Tibial artery (tissue), 4 donors: ENCODE data around the gene PIK3R1.
A peak's percentile ranks its signal among the peaks of the same experiment; 100 is the strongest.

Source experiments
- DNase-seq, 2 donors: peaks; one replicate each; pipeline ENCODE4 v3.0.0-alpha.2; 2019
- H3K27ac ChIP-seq, 2 donors: fragments of 200-600 bp; sonication (generic) in 1 of 2; 1 replicate in 1 of 2; 2 replicates in 1 of 2; pipeline ENCODE4 v1.5.1; 2018 to 2019; ENCODE audit warnings: mild to moderate bottlenecking in 1 of 2
- H3K27me3 ChIP-seq, 2 donors: fragments of 200-600 bp; sonication (generic) in 1 of 2; one replicate each; pipeline versions ENCODE4 v1.5.1 to v1.6.0; 2016 to 2019
- H3K36me3 ChIP-seq, 3 donors: fragments of 200-600 bp; sonication (generic) in 2 of 3; one replicate each; pipeline ENCODE4 v1.5.1; 2016 to 2019; ENCODE audit warnings: mild to moderate bottlenecking in 2 of 3
- H3K4me1 ChIP-seq, 4 donors: fragments of 200-600 bp; sonication (generic) in 2 of 4; 1 replicate in 3 of 4; 2 replicates in 1 of 4; pipeline ENCODE4 v1.5.1; 2016 to 2019
- H3K4me3 ChIP-seq, 2 donors: fragments of 200-600 bp; sonication (generic) in 1 of 2; 1 replicate in 1 of 2; 2 replicates in 1 of 2; pipeline ENCODE4 v1.5.1; 2018 to 2019; ENCODE audit warnings: mild to moderate bottlenecking in 2 of 2
- H3K9me3 ChIP-seq, 3 donors: fragments of 200-600 bp; sonication (generic) in 1 of 3; one replicate each; pipeline ENCODE4 v1.5.1; 2016 to 2019
- intact Hi-C: fragments of 100-400 bp; cut with DNase I; formaldehyde crosslinking; loops from one replicate; pipeline ENCODE4 v1.15.0; 2023; ENCODE audit warnings: low total_unique reads
- TF ChIP-seq, protein P1 (sequence below), 2 experiments: fragments of 200-600 bp in 1 of 2; fragments of 450-650 bp in 1 of 2; IDR thresholded peaks; one replicate each; pipeline ENCODE4 v1.5.1; 2017 to 2019; ENCODE audit warnings: antibody characterized with exemption in 2 of 2, mild to moderate bottlenecking in 1 of 2, moderate library complexity in 1 of 2

Gene PIK3R1

GRCh38 chr5:68240771-68241170 lies 25.2 kb downstream of the PIK3R1 start:
- no peak for DNase-seq
- Histone ChIP-seq H3K9me3 (no peaks in the 10 kb centered on the region), H3K27me3 (no peaks in the 10 kb centered on the region), H3K4me3 (no peak overlapping the region), H3K4me1 (peaks cover 0 to 93% (median 71%) of the 10 kb centered on the region in 4 donors), H3K36me3 (no peaks in the 10 kb centered on the region), H3K27ac (peak overlapping the region; percentile 45 to 46)
- intact Hi-C loops: no loop called here
- TF ChIP-seq, protein P1, sequence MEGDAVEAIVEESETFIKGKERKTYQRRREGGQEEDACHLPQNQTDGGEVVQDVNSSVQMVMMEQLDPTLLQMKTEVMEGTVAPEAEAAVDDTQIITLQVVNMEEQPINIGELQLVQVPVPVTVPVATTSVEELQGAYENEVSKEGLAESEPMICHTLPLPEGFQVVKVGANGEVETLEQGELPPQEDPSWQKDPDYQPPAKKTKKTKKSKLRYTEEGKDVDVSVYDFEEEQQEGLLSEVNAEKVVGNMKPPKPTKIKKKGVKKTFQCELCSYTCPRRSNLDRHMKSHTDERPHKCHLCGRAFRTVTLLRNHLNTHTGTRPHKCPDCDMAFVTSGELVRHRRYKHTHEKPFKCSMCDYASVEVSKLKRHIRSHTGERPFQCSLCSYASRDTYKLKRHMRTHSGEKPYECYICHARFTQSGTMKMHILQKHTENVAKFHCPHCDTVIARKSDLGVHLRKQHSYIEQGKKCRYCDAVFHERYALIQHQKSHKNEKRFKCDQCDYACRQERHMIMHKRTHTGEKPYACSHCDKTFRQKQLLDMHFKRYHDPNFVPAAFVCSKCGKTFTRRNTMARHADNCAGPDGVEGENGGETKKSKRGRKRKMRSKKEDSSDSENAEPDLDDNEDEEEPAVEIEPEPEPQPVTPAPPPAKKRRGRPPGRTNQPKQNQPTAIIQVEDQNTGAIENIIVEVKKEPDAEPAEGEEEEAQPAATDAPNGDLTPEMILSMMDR (IDR thresholded peaks at IDR 0.05): no peak

DNA sequence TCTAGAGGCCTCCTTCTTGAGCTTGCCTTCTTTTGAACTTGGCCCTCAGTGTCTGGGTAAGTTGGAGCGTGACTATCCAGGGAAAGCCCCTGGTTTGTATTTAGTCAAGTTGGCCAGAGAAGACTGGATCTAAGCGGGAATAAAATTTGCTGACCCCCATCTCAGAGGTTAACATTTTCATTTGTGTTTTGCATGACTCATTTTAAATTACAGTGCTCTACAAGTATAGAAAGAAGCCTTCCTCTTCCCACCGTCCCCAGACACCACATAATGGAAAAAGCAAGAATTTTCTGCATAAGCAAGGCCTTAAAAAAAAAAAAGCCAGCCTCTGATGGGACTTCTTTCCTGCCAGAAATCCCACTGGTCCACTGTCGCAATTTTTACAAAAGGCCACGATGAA lies 27.2 kb downstream of the PIK3R1 start:
- intact Hi-C loops: no loop called here
- no peak for DNase-seq
- TF ChIP-seq, protein P1 (IDR thresholded peaks at IDR 0.05): no peak

DNA sequence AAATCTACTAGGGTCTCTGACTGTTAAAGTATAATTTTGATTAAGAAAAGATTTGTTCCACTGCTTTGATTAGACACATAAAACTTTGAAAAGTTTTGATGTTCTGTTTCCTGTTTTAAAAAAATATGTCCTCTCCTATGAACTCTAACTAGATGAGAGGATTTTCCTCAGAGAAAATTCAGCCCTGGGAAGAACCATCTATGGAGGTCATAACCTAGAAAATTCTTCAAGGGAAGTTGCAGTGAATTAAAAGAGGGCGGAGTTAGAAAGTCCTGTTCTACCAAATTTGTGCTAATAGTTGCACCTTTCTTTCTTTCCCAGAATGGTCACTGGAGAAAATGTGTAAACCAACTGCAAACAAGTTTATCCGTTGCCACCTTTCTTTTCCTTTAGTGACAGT lies 27.7 kb downstream of the PIK3R1 start:
- H3K36me3 ChIP-seq: peaks cover 0 to 4% (median 0%) of the 10 kb centered on the region in 3 donors
- peak overlapping the region; percentile 59 to 60 for H3K27ac ChIP-seq
- H3K27me3 ChIP-seq: no peaks in the 10 kb centered on the region
- H3K4me1 ChIP-seq: peaks cover 0 to 86% (median 58%) of the 10 kb centered on the region in 4 donors
- no peaks in the 10 kb centered on the region for H3K9me3 ChIP-seq
- no peak overlapping the region for H3K4me3 ChIP-seq
- intact Hi-C loops: no loop called here
- no peak for DNase-seq
- TF ChIP-seq, protein P1 (IDR thresholded peaks at IDR 0.05): no peak

More for the DNA sequence above, 27.2 kb downstream of the PIK3R1 start:
- Histone ChIP-seq H3K27me3 (no peaks in the 10 kb centered on the region), H3K9me3 (no peaks in the 10 kb centered on the region), H3K4me3 (no peak overlapping the region), H3K27ac (peak overlapping the region; percentile 59 to 60), H3K4me1 (peaks cover 0 to 86% (median 63%) of the 10 kb centered on the region in 4 donors), H3K36me3 (peaks cover 0 to 4% (median 0%) of the 10 kb centered on the region in 3 donors)

DNA sequence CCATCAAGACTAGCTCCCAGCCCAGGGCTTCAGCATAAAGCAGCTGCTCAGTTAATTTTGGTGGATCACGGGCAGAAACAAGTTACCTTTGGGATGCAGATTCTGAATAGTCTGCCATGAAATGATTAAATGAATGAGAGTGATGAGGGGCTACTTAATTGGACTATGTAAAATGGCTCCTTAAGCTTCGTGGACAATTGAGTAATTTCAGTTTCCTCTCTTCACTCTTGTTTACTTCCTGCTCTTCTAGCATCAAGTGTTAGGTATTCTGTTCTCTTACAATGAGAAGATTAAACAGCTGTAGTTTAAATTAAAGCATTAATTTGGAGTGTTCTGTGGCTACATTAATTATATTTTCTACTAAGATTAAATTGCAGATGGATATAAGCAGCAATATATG lies 28.1 kb downstream of the PIK3R1 start:
- intact Hi-C loops: no loop called here
- H3K4me3 ChIP-seq: no peak overlapping the region
- TF ChIP-seq, protein P1 (IDR thresholded peaks at IDR 0.05): no peak
- no peaks in the 10 kb centered on the region for H3K9me3 ChIP-seq
- no peak for DNase-seq
- H3K36me3 ChIP-seq: peaks cover 0 to 4% (median 0%) of the 10 kb centered on the region in 3 donors
- peak overlapping the region; percentile 28 to 60 for H3K27ac ChIP-seq
- peaks cover 0 to 86% (median 54%) of the 10 kb centered on the region in 4 donors for H3K4me1 ChIP-seq
- H3K27me3 ChIP-seq: no peaks in the 10 kb centered on the region

DNA sequence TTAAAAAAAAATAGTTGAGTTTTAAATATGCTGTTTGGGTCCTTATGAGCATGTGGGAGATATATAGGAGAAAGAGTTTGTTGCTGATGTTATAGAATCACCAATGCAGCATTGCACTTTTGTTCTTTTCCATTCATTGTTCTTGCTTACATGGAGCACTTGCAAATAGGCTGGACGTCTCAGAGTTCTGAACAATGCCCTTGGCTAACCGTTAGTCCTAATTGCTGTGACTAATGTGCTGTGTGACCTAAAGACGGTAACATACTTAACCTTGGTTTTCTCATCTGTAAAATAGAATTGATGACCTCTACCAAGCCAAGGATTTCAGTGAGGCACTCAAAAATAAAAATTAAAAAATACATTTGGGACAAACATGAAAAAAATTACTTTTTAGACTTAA lies 29.8 kb downstream of the PIK3R1 start:
- Histone ChIP-seq H3K4me1 (peaks cover 0 to 86% (median 51%) of the 10 kb centered on the region in 4 donors), H3K36me3 (peaks cover 0 to 4% (median 0%) of the 10 kb centered on the region in 3 donors), H3K9me3 (no peaks in the 10 kb centered on the region), H3K27ac (no peak overlapping the region), H3K4me3 (no peak overlapping the region), H3K27me3 (no peaks in the 10 kb centered on the region)
- no peak for DNase-seq
- intact Hi-C loops: no loop called here
- TF ChIP-seq, protein P1 (IDR thresholded peaks at IDR 0.05): no peak

- intact Hi-C loops: no loop called here
- TF ChIP-seq, protein P1 (IDR thresholded peaks at IDR 0.05): no peak
- H3K4me1 ChIP-seq: peaks cover 0 to 86% (median 55%) of the 10 kb centered on the region in 4 donors
These were observed 31.2 kb downstream of the PIK3R1 start for GRCh38 chr5:68246802-68247201.

More at GRCh38 chr5:68246802-68247201, 31.2 kb downstream of the PIK3R1 start:
- H3K27ac ChIP-seq: no peak overlapping the region
- no peaks in the 10 kb centered on the region for H3K9me3 ChIP-seq
- H3K36me3 ChIP-seq: peaks cover 0 to 4% (median 0%) of the 10 kb centered on the region in 3 donors
- H3K4me3 ChIP-seq: no peak overlapping the region
- H3K27me3 ChIP-seq: no peaks in the 10 kb centered on the region
- DNase-seq: no peak
